K562 (cell line): ENCODE measurements around the gene DYRK1A. TPM values are rescaled to one million over a fixed set of nuclear protein-coding genes. Genes with fewer than 3 reads are reported as not detected.

Source experiments
- ATAC-seq: fragments of 200-7000 bp; cut with Tn5 transposase; 3 replicates; pipeline ENCODE4 v1.9.1; 2020; ENCODE audit warnings: moderate library complexity
- BruUV-seq: library from RNA; stranded (reverse); fragments of 400-500 nt; replicated peaks from 2 replicates; lab custom pipeline; 2021; lab: Mats Ljungman, UMichigan
- CTCF ChIA-PET: fragments of 300-600 bp; formaldehyde crosslinking; extraction: SDS; loops from one replicate; lab custom pipeline; 2021; ENCODE audit warnings: low intra/inter-chr PET ratio; lab: Yijun Ruan, JAX
- POLR2A ChIA-PET: fragments of 300-600, 350-650 bp; sonication (Branson Sonifier 250); formaldehyde crosslinking; extraction: SDS; loops from one replicate; lab custom pipeline; 2021; ENCODE audit warnings: antibody characterized with exemption, inconsistent platforms; lab: Yijun Ruan, JAX
- DNase-seq, 4 experiments: peaks; one replicate each; pipeline versions ENCODE4 v3.0.0 to v3.0.0-alpha.2; 2011 to 2018; ENCODE audit warnings: low spot score in 3 of 4, mixed read lengths in 3 of 4; ENCODE audit errors: extremely low read depth in 1 of 4
- FAIRE-seq: peaks from 2 replicates; lab custom pipeline; 2011; peaks lifted over from hg19 to GRCh38; lab: Jason Lieb, UNC
- H2AFZ ChIP-seq: 2 replicates; pipeline ENCODE4 v1.6.0; 2011; ENCODE audit warnings: low read depth, low read length, control low read depth, inconsistent platforms
- H3K27ac ChIP-seq: fragments of 200-600 bp; 3 replicates; pipeline ENCODE4 v1.8.0; 2011; ENCODE audit warnings: low read depth, mild to moderate bottlenecking, control low read depth, inconsistent platforms, low read length, moderate library complexity, mixed read lengths; ENCODE audit errors: extremely low read depth
- H3K27me3 ChIP-seq, 2 experiments: fragments of 300-600 bp in 1 of 2; 2 replicates in 1 of 2; 3 replicates in 1 of 2; pipeline versions ENCODE4 v1.6.0 to v1.8.0; 2011; ENCODE audit warnings: inconsistent platforms in 2 of 2, low read length in 2 of 2, mild to moderate bottlenecking in 1 of 2, mixed read lengths in 1 of 2, moderate library complexity in 1 of 2; ENCODE audit not compliant: control insufficient read depth in 2 of 2, insufficient read depth in 2 of 2
- H3K36me3 ChIP-seq: fragments of 300-600 bp; 3 replicates; pipeline ENCODE4 v1.8.0; 2011; ENCODE audit warnings: mild to moderate bottlenecking, low read length, inconsistent platforms; ENCODE audit not compliant: control insufficient read depth, insufficient read depth
- H3K4me1 ChIP-seq, 2 experiments: fragments of 200-600 bp in 1 of 2; replicated peaks in 1 of 2; 2 replicates in 1 of 2; 3 replicates in 1 of 2; pipeline versions ENCODE4 v1.5.1 to v1.8.0; 2011; ENCODE audit warnings: inconsistent platforms in 2 of 2, low read length in 2 of 2, mild to moderate bottlenecking in 1 of 2, mixed read lengths in 1 of 2, moderate library complexity in 1 of 2; ENCODE audit not compliant: control insufficient read depth in 2 of 2, insufficient read depth in 2 of 2
- H3K4me2 ChIP-seq: 2 replicates; pipeline ENCODE4 v1.6.1; 2011; ENCODE audit warnings: low read length, control low read depth, inconsistent platforms, mixed read lengths; ENCODE audit not compliant: insufficient read depth
- H3K4me3 ChIP-seq: fragments of 200-600 bp; sonication (generic), shearing (Covaris generic); 2 replicates; pipeline ENCODE4 v1.5.1; 2016; ENCODE audit warnings: control low read depth, inconsistent platforms
- H3K79me2 ChIP-seq: fragments of 200-600 bp; 3 replicates; pipeline ENCODE4 v1.8.0; 2011; ENCODE audit warnings: low read length, inconsistent platforms; ENCODE audit not compliant: control insufficient read depth, insufficient read depth
- H3K9ac ChIP-seq, 2 experiments: 2 replicates each; pipeline versions ENCODE4 v1.6.0 to v1.6.1; 2011; ENCODE audit warnings: low read depth in 2 of 2, low read length in 2 of 2, control low read depth in 1 of 2, inconsistent platforms in 1 of 2, mild to moderate bottlenecking in 1 of 2, mixed read lengths in 1 of 2; ENCODE audit not compliant: insufficient read depth in 1 of 2
- H3K9me1 ChIP-seq: one replicate; pipeline ENCODE4 v1.6.0; 2011; ENCODE audit warnings: inconsistent platforms, mild to moderate bottlenecking, low read length, moderate library complexity; ENCODE audit not compliant: control insufficient read depth, insufficient read depth
- H3K9me3 ChIP-seq: replicated peaks from 2 replicates; pipeline ENCODE4 v1.5.1; 2011; ENCODE audit warnings: low read depth, low read length, inconsistent platforms; ENCODE audit not compliant: control insufficient read depth, insufficient read depth
- H4K20me1 ChIP-seq: replicated peaks from 2 replicates; pipeline ENCODE4 v1.6.1; 2011; ENCODE audit warnings: low read length, inconsistent platforms, mixed read lengths; ENCODE audit not compliant: control insufficient read depth, insufficient read depth
- ATF7 ChIP-seq: fragments of 450-650 bp; IDR thresholded peaks from 2 replicates; pipeline ENCODE4 v1.7.1; 2014; ENCODE audit warnings: mild to moderate bottlenecking, moderate library complexity
- CBFA2T2 ChIP-seq: fragments of 450-650 bp; conservative IDR thresholded peaks from 2 replicates; pipeline ENCODE4 v1.6.1; 2017; ENCODE audit warnings: mild to moderate bottlenecking
- DMBX1 ChIP-seq: fragments of 250-450 bp; sonication (Bioruptor Pico); IDR thresholded peaks from 2 replicates; pipeline ENCODE4 v1.8.0; 2022; ENCODE audit warnings: inconsistent platforms, mild to moderate bottlenecking, moderate library complexity, borderline replicate concordance
- E2F5 ChIP-seq: sonication (generic); formaldehyde crosslinking; IDR thresholded peaks from 2 replicates; pipeline ENCODE4 v1.8.0; 2022; ENCODE audit warnings: mild to moderate bottlenecking, missing genetic modification reagents
- HCFC1 ChIP-seq: IDR thresholded peaks from 2 replicates; pipeline ENCODE4 v1.6.1; 2012; ENCODE audit warnings: low read depth, low read length, improper control_type of control experiment
- HDAC1 ChIP-seq, 2 experiments: fragments of 450-650 bp; IDR thresholded peaks; 2 replicates each; pipeline ENCODE4 v1.6.1; 2016 to 2017; ENCODE audit warnings: inconsistent platforms in 1 of 2, mild to moderate bottlenecking in 1 of 2, moderate library complexity in 1 of 2
- KDM2B ChIP-seq: fragments of 250-450 bp; sonication (Bioruptor Pico); IDR thresholded peaks from 2 replicates; pipeline ENCODE4 v1.8.0; 2021; ENCODE audit warnings: mild to moderate bottlenecking, moderate library complexity
- PHB2 ChIP-seq: fragments of 450-650 bp; IDR thresholded peaks from 2 replicates; pipeline ENCODE4 v1.6.1; 2017; ENCODE audit warnings: low read depth
- POLR2AphosphoS2 ChIP-seq: IDR thresholded peaks from 2 replicates; pipeline ENCODE4 v1.6.1; 2012; ENCODE audit warnings: low read length, improper control_type of control experiment
- POLR2AphosphoS5 ChIP-seq: IDR thresholded peaks from 2 replicates; pipeline ENCODE4 v1.6.1; 2011; ENCODE audit warnings: mild to moderate bottlenecking, low read depth, low read length, moderate library complexity; ENCODE audit not compliant: control insufficient read depth, insufficient read depth
- POLR2H ChIP-seq: IDR thresholded peaks from 2 replicates; pipeline ENCODE4 v1.6.1; 2016; ENCODE audit warnings: missing genetic modification characterization, low read depth, mild to moderate bottlenecking, control low read depth, missing compliant biosample characterization, moderate library complexity
- RCOR1 ChIP-seq, 2 experiments: IDR thresholded peaks; 2 replicates each; pipeline ENCODE4 v1.6.1; 2012; ENCODE audit warnings: low read depth in 2 of 2, low read length in 2 of 2, borderline replicate concordance in 1 of 2, improper control_type of control experiment in 1 of 2
- SMAD2 ChIP-seq: fragments of 150-350 bp; IDR thresholded peaks from 2 replicates; pipeline ENCODE4 v1.6.1; 2014; ENCODE audit warnings: low read depth, mild to moderate bottlenecking, low read length
- TAF1 ChIP-seq: IDR thresholded peaks from 2 replicates; pipeline ENCODE4 v1.6.1; 2011; ENCODE audit warnings: mild to moderate bottlenecking, low read length, moderate library complexity; ENCODE audit not compliant: insufficient read depth, control insufficient read depth, severe bottlenecking; ENCODE audit errors: extremely low read depth
- TCF7L2 ChIP-seq: fragments of 150-350 bp; IDR thresholded peaks from 2 replicates; pipeline ENCODE4 v1.6.1; 2016; ENCODE audit warnings: low read depth, mild to moderate bottlenecking, low read length, moderate library complexity
- TEAD4 ChIP-seq, 2 experiments: sonication (generic) in 1 of 2; formaldehyde crosslinking in 1 of 2; IDR thresholded peaks; 2 replicates each; pipeline versions ENCODE4 v1.6.1 to v1.8.0; 2012 to 2022; ENCODE audit warnings: borderline replicate concordance in 1 of 2, inconsistent platforms in 1 of 2, low read length in 1 of 2, mild to moderate bottlenecking in 1 of 2, missing genetic modification reagents in 1 of 2
- ZBTB26 ChIP-seq: fragments of 450-650 bp; formaldehyde crosslinking; IDR thresholded peaks from 2 replicates; pipeline ENCODE4 v1.4.0; 2022; ENCODE audit warnings: missing genetic modification characterization
- ZNF140 ChIP-seq: fragments of 250-450 bp; sonication (Bioruptor Pico); IDR thresholded peaks from 2 replicates; pipeline ENCODE4 v1.8.0; 2021; ENCODE audit warnings: moderate library complexity, mild to moderate bottlenecking, inconsistent platforms
- ZNF232 ChIP-seq: sonication (generic); formaldehyde crosslinking; IDR thresholded peaks from 2 replicates; pipeline ENCODE4 v1.8.0; 2022; ENCODE audit warnings: mild to moderate bottlenecking, missing genetic modification reagents
- WGBS: fragments of 100-300 bp; shearing (Covaris generic); methylation state at CpG from one replicate; pipeline ENCODE4 v1.1.6; 2016; ENCODE audit warnings: low coverage, mixed read lengths; ENCODE audit not compliant: insufficient coverage; ENCODE audit errors: missing lambda C conversion rate; 5-methylcytosine and 5-hydroxymethylcytosine counted together
- in situ Hi-C: fragments of 300-500 bp; cut with MboI; formaldehyde crosslinking; loops from 4 replicates; pipeline ENCODE4 v1.15.0; 2018; ENCODE audit warnings: inconsistent platforms, mixed read lengths
- intact Hi-C: fragments of 100-400 bp; cut with micrococcal nuclease; formaldehyde crosslinking; loops from 2 replicates; pipeline ENCODE4 v1.14.2; 2022
- polyA plus RNA-seq, 8 experiments: library from polyadenylated mRNA; depleted of rRNA in 4 of 8; stranded (reverse) in 5 of 8; unstranded in 3 of 8; fragments of >200 nt; fragmentation: Nextera tagmentation in 2 of 8; fragmentation: Illumina TruSeq in 1 of 8; extraction: Ambion mirVana in 2 of 8; extraction: Trizol in 1 of 8; gene quantifications; 2 replicates each; pipeline versions ENCODE4 v1.2.1 to v1.2.3, GENCODE V29; 2011 to 2014; ENCODE audit warnings: inconsistent platforms in 1 of 8, missing spikeins in 1 of 8
- total RNA-seq, 7 experiments: library from RNA; depleted of rRNA in 6 of 7; stranded (reverse); fragments of >200 nt in 6 of 7; fragmentation: Illumina TruSeq in 2 of 7; extraction: Trizol in 2 of 7; gene quantifications; 2 replicates each; pipeline versions ENCODE4 v1.2.1 to v1.2.3, GENCODE V29; 2011 to 2021; ENCODE audit warnings: low replicate concordance in 1 of 7
- TF ChIP-seq, protein P1 (sequence below): fragments of 250-450 bp; sonication (Bioruptor Pico); IDR thresholded peaks from 2 replicates; pipeline ENCODE4 v1.6.1; 2021; ENCODE audit warnings: mild to moderate bottlenecking

The DYRK1A gene
- total and polyA plus RNA-seq, 9 of the 15 experiments (the other 6 are each of a cell fraction or from before 2014, with no cell fraction given): 3.7 to 64.8 (median 42.3) TPM

- H3K27ac ChIP-seq: peak overlapping the region; percentile 71
- H3K9me1 ChIP-seq: peaks cover 8% of the 10 kb centered on the region
- H3K36me3 ChIP-seq: peaks cover 24% of the 10 kb centered on the region; the same call in 2 of the 3 replicates
- no TSS peak for BruUV-seq
- in situ Hi-C loops (no loop called here), intact Hi-C loops (no loop called here)
- ChIA-PET CTCF (no interaction called here), POLR2A (interaction anchor here (0.6 to 1.5 kb wide), 6 partner anchors 9 to 297 kb away, joined by 3 to 4 read pairs (median 3); no protein-coding TSS in a partner anchor)
- H3K27me3 ChIP-seq: no peaks in the 10 kb centered on the region
- no peak; the same call in 2 of the 3 replicates for ATAC-seq
- WGBS: 5% methylated on average over 1 of the region's 2 CpGs
- peak overlapping the region in 1 of 2 experiments; percentile 25; a peak in 2 of 4 replicates for H3K9ac ChIP-seq
- no peak overlapping the region for H2AFZ ChIP-seq
- H4K20me1 ChIP-seq: peaks cover 49% of the 10 kb centered on the region
- no peak for FAIRE-seq
- H3K9me3 ChIP-seq: no peaks in the 10 kb centered on the region
- no peak overlapping the region for H3K4me2 ChIP-seq
- H3K4me3 ChIP-seq: no peak overlapping the region
- peak in 1 of 4 experiments; percentile 41 for DNase-seq
- peaks cover 26 to 64% of the 10 kb centered on the region in 2 experiments for H3K4me1 ChIP-seq
- peaks cover 99% of the 10 kb centered on the region for H3K79me2 ChIP-seq
- TF ChIP-seq KDM2B (CRISPR knock-in tag) (no peak), ZNF140 (CRISPR knock-in tag) (no peak), POLR2AphosphoS5 (0 out of 2 replicates have a peak, but pooled peaks have one; percentile 24), RCOR1 (IDR thresholded peaks at IDR 0.05; ENCODE audit: borderline replicate concordance in 1 of 2, low read depth in 2 of 2, low read length in 2 of 2) (peak in 1 of 2 experiments; percentile 42; a peak in 1 of 4 replicates), SMAD2 (no peak), POLR2AphosphoS2 (no peak), TEAD4 (IDR thresholded peaks at IDR 0.05; ENCODE audit: low read length) (peak; percentile 31; the same call in 1 of the 2 replicates), TEAD4 (CRISPR knock-in tag; IDR thresholded peaks at IDR 0.05; ENCODE audit: borderline replicate concordance) (no peak), ZNF232 (CRISPR knock-in tag) (no peak), HDAC1 (IDR thresholded peaks at IDR 0.05) (peak in 1 of 2 experiments; percentile 55; a peak in 2 of 4 replicates), POLR2H (tag) (peak; percentile 51; the same call in 1 of the 2 replicates), CBFA2T2 (peak; percentile 53), E2F5 (CRISPR knock-in tag) (no peak), ATF7 (peak; percentile 60; the same call in 1 of the 2 replicates), ZBTB26 (CRISPR knock-in tag) (no peak), DMBX1 (CRISPR knock-in tag) (no peak), TAF1 (no peak), TCF7L2 (no peak), HCFC1 (no peak), PHB2 (no peak)
- TF ChIP-seq, protein P1, sequence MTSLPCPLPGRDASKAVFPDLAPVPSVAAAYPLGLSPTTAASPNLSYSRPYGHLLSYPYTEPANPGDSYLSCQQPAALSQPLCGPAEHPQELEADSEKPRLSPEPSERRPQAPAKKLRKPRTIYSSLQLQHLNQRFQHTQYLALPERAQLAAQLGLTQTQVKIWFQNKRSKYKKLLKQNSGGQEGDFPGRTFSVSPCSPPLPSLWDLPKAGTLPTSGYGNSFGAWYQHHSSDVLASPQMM (CRISPR knock-in tag): no peak
Observed at GRCh38 chr21:37454869-37455503, 88.4 kb downstream of the DYRK1A start.
